ENCODE data around the gene TRPM2. TPM values are rescaled to one million over a fixed set of nuclear protein-coding genes. Genes with fewer than 3 reads are reported as not detected.

TRPM2 gene
- total RNA-seq, 2 experiments from 2014 or later = 2.6 to 3.7 TPM

GRCh38 chr21:44324106-44324853 lies 29.1 kb upstream of the TRPM2 start:
- no peak for TF ChIP-seq CTCF (IDR thresholded peaks at IDR 0.05)
- Mint-ChIP-seq H3K4me3 (no peak overlapping the region), H3K4me1 (ENCODE audit: low read depth) (no peaks in the 10 kb centered on the region), H3K27ac (no peak overlapping the region), H3K9me3 (no peaks in the 10 kb centered on the region), H3K36me3 (ENCODE audit: low read depth) (peaks cover under 1% of the 10 kb centered on the region), H3K27me3 (no peaks in the 10 kb centered on the region)
- CTCF ChIA-PET = no interaction called here
- ATAC-seq = no peak
- no peak for DNase-seq
- POLR2A ChIA-PET = no interaction called here
- intact Hi-C loops (cut with micrococcal nuclease) = no loop called here

- no peak overlapping the region for H3K4me3 Mint-ChIP-seq
- ChIA-PET CTCF (no interaction called here), POLR2A (no interaction called here)
- no peaks in the 10 kb centered on the region for H3K9me3 Mint-ChIP-seq
- no peak overlapping the region for H3K27ac Mint-ChIP-seq
- H3K4me1 Mint-ChIP-seq (ENCODE audit: low read depth) = no peaks in the 10 kb centered on the region
- H3K36me3 Mint-ChIP-seq (ENCODE audit: low read depth) = no peaks in the 10 kb centered on the region
- no peaks in the 10 kb centered on the region for H3K27me3 Mint-ChIP-seq
- ATAC-seq (no peak), DNase-seq (no peak)
- no peak for TF ChIP-seq CTCF (IDR thresholded peaks at IDR 0.05)
- intact Hi-C loops (cut with micrococcal nuclease) = no loop called here
Observed at GRCh38 chr21:44324854-44325107, 28.6 kb upstream of the TRPM2 start.

GRCh38 chr21:44325386-44326271 lies 27.8 kb upstream of the TRPM2 start:
- intact Hi-C loops (cut with micrococcal nuclease) = no loop called here
- no peak for TF ChIP-seq CTCF (IDR thresholded peaks at IDR 0.05)
- Mint-ChIP-seq H3K4me1 (ENCODE audit: low read depth) (no peaks in the 10 kb centered on the region), H3K9me3 (no peaks in the 10 kb centered on the region), H3K27me3 (no peaks in the 10 kb centered on the region), H3K4me3 (no peak overlapping the region), H3K27ac (no peak overlapping the region), H3K36me3 (ENCODE audit: low read depth) (no peaks in the 10 kb centered on the region)
- ATAC-seq (no peak), DNase-seq (no peak)
- POLR2A ChIA-PET = interaction anchor here (1.2 kb wide), 1 partner anchor 12 kb away, joined by 5 read pairs; no protein-coding TSS in a partner anchor
- CTCF ChIA-PET = no interaction called here

DNA sequence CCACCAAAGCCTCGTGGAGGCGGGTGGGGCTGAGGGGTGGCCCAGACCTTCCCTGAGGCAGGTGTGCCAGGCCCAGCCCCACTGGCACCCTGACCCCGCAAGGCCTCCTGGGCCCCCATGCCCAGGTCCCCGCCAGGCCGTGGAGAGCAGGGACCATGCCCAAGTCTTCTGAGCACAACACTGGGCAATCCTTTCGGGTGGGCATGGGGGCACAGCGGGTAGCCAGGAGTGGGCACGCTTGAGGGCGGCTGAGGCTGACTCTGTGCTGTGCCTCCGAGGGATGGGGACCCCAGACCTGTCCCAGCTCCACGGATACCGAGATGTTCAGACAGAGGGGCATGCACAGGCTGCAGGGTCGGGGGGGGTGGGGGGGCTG lies 27.2 kb upstream of the TRPM2 start:
- intact Hi-C loops (cut with micrococcal nuclease) = no loop called here
- POLR2A ChIA-PET = interaction anchor here (1.2 kb wide), 1 partner anchor 12 kb away, joined by 5 read pairs; no protein-coding TSS in a partner anchor
- CTCF ChIA-PET = no interaction called here
- Mint-ChIP-seq H3K4me3 (no peak overlapping the region), H3K4me1 (ENCODE audit: low read depth) (no peaks in the 10 kb centered on the region), H3K9me3 (no peaks in the 10 kb centered on the region), H3K36me3 (ENCODE audit: low read depth) (no peaks in the 10 kb centered on the region), H3K27me3 (no peaks in the 10 kb centered on the region), H3K27ac (no peak overlapping the region)
- TF ChIP-seq CTCF (IDR thresholded peaks at IDR 0.05) = no peak
- no peak for ATAC-seq
- no peak for DNase-seq
